ENCODE results near the gene TNFRSF1A. TPM values are rescaled to one million over a fixed set of nuclear protein-coding genes. Genes with fewer than 3 reads are reported as not detected.
A peak's percentile ranks its signal among the peaks of the same experiment; 100 is the strongest.

The TNFRSF1A gene
- total and polyA plus RNA-seq, 2 of the 13 experiments (the other 11 are each of a cell fraction or from before 2014, with no cell fraction given) = 41.5 to 61.2 TPM

DNA sequence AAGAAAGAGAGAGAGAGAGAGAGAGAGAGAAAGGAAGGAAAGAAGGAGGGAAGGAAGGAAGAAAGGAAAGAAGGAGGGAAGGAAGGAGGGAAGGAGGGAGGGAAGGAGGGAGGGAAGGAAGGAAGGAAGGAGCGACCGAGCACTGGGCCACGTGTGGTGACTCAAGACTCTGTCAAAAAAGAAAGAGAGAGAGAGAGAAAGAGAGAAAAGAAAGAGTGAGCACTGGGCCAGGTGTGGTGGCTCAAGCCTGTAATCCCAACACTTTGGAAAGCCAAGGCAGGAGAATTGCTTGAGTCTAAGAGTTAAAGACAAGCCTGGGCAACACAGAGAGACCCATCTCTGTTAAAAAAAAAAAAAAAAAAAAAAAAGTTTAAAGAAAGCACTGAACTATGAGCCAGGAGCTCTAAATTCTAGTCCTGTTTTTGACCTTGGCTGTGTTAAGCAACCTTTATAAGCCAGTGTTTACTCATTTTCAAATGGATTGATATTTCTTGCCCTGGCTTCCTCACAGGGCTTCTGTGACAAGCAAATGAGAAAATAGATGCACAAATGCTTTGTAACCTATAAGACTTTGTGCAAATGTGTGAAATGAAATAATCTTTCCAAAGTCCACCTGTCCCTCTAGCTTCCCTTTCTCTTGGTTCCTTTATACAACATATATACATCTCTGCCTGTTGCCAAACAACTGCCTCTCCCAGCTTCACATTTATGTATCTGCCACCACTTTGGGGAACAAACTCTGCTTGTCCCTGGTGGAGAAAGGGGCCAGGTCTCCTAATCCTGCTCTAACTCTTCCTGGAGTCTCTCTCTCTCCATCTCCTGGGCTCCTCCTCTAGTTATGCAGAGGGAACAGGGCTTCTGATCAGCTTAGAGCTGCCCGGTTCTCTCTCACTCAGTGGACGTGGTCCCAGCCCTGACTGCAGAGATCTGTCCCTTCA lies 47.5 kb downstream of the TNFRSF1A start (continued):
- TF ChIP-seq MAFF (IDR thresholded peaks at IDR 0.05; ENCODE audit: low read depth, low read length) (no peak), MAFG (CRISPR knock-in tag; IDR thresholded peaks at IDR 0.05) (no peak), TGIF2 (CRISPR knock-in tag; IDR thresholded peaks at IDR 0.05) (no peak), ELF4 (CRISPR knock-in tag; IDR thresholded peaks at IDR 0.05; ENCODE audit: borderline replicate concordance) (no peak), FLYWCH1 (CRISPR knock-in tag; IDR thresholded peaks at IDR 0.05) (no peak), ZSCAN20 (CRISPR knock-in tag; IDR thresholded peaks at IDR 0.05; ENCODE audit: borderline replicate concordance) (no peak), ZNF839 (CRISPR knock-in tag; IDR thresholded peaks at IDR 0.05; ENCODE audit: borderline replicate concordance) (no peak), NCOA5 (CRISPR knock-in tag; IDR thresholded peaks at IDR 0.05) (no peak), ZNF496 (CRISPR knock-in tag; IDR thresholded peaks at IDR 0.05; ENCODE audit: insufficient replicate concordance) (no peak), NFYC (CRISPR knock-in tag; IDR thresholded peaks at IDR 0.05) (no peak), SAFB2 (CRISPR knock-in tag; IDR thresholded peaks at IDR 0.05; ENCODE audit: borderline replicate concordance, low read depth) (no peak), TOPORS (CRISPR knock-in tag; IDR thresholded peaks at IDR 0.05) (no peak), NR3C1 (CRISPR knock-in tag; IDR thresholded peaks at IDR 0.05) (no peak), GZF1 (CRISPR knock-in tag; IDR thresholded peaks at IDR 0.05) (no peak), SRSF4 (IDR thresholded peaks at IDR 0.05; ENCODE audit: low read depth, low read length, poor library complexity, severe bottlenecking) (no peak), ZFP41 (CRISPR knock-in tag; IDR thresholded peaks at IDR 0.05; ENCODE audit: borderline replicate concordance) (no peak), ZNF253 (CRISPR knock-in tag; IDR thresholded peaks at IDR 0.05; ENCODE audit: borderline replicate concordance) (no peak), ATRX (CRISPR knock-in tag; IDR thresholded peaks at IDR 0.05; ENCODE audit: borderline replicate concordance) (no peak), TARDBP (CRISPR knock-in tag; IDR thresholded peaks at IDR 0.05) (no peak), ZNF234 (CRISPR knock-in tag; conservative IDR thresholded peaks at IDR 0.05) (0 out of 2 replicates have a peak, but pooled peaks have one; percentile 21), KLF15 (CRISPR knock-in tag; IDR thresholded peaks at IDR 0.05; ENCODE audit: borderline replicate concordance) (no peak)
- TF ChIP-seq, protein P1, sequence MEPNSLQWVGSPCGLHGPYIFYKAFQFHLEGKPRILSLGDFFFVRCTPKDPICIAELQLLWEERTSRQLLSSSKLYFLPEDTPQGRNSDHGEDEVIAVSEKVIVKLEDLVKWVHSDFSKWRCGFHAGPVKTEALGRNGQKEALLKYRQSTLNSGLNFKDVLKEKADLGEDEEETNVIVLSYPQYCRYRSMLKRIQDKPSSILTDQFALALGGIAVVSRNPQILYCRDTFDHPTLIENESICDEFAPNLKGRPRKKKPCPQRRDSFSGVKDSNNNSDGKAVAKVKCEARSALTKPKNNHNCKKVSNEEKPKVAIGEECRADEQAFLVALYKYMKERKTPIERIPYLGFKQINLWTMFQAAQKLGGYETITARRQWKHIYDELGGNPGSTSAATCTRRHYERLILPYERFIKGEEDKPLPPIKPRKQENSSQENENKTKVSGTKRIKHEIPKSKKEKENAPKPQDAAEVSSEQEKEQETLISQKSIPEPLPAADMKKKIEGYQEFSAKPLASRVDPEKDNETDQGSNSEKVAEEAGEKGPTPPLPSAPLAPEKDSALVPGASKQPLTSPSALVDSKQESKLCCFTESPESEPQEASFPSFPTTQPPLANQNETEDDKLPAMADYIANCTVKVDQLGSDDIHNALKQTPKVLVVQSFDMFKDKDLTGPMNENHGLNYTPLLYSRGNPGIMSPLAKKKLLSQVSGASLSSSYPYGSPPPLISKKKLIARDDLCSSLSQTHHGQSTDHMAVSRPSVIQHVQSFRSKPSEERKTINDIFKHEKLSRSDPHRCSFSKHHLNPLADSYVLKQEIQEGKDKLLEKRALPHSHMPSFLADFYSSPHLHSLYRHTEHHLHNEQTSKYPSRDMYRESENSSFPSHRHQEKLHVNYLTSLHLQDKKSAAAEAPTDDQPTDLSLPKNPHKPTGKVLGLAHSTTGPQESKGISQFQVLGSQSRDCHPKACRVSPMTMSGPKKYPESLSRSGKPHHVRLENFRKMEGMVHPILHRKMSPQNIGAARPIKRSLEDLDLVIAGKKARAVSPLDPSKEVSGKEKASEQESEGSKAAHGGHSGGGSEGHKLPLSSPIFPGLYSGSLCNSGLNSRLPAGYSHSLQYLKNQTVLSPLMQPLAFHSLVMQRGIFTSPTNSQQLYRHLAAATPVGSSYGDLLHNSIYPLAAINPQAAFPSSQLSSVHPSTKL (CRISPR knock-in tag; IDR thresholded peaks at IDR 0.05) = peak; percentile 79
